GM21360 (cell line): ENCODE measurements around the gene WDR1.

Source experiments
- ATAC-seq: cut with Tn5 transposase; IDR thresholded peaks from one replicate; pipeline ENCODE4 v1.9.1; 2021; ENCODE audit warnings: mild to moderate bottlenecking, moderate library complexity; ENCODE audit not compliant: unreplicated experiment

Gene WDR1

GRCh38 chr4:10087152-10087791 lies 29.3 kb downstream of the WDR1 start:
- no peak for ATAC-seq

- ATAC-seq = no peak
These were observed 30.0 kb downstream of the WDR1 start for GRCh38 chr4:10086506-10087120.

DNA sequence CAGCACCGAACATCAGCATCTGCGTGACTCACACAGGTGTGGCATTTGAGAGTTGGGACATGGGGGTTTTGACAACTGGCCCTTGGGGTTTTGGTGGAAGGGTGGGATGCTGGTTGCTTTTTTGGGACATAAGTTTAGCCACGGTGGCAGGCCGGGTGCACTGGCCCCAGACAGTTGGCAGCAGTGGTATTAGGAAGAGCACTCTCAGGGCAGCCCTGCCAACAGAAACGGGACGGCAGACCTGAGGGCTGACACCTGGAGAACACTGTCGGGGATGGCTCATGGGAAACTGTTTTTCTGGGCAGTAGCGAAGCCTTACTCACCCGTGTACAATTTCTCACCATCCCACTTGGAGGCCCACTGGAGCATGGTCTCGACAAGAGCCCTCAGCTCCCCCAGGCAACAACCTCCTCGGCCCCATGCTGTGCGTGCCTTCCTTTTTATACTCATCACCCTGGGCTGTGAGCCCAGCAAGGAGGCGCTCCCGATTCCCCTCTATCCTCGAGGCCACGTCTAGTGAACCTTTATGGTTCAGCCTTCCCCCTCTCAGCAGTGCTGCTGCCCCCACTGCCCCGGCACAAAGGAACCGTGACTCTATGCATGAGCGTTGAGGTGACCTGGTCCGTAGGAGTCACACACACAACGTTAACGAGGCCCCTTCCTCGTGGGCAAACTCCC lies 30.6 kb downstream of the WDR1 start:
- ATAC-seq = no peak

- ATAC-seq = no peak
These were observed 31.2 kb downstream of the WDR1 start for GRCh38 chr4:10085386-10085785.

GRCh38 chr4:10084651-10085358 lies 31.8 kb downstream of the WDR1 start:
- no peak for ATAC-seq

- ATAC-seq = no peak
These were observed 32.5 kb downstream of the WDR1 start for GRCh38 chr4:10083861-10084641.

DNA sequence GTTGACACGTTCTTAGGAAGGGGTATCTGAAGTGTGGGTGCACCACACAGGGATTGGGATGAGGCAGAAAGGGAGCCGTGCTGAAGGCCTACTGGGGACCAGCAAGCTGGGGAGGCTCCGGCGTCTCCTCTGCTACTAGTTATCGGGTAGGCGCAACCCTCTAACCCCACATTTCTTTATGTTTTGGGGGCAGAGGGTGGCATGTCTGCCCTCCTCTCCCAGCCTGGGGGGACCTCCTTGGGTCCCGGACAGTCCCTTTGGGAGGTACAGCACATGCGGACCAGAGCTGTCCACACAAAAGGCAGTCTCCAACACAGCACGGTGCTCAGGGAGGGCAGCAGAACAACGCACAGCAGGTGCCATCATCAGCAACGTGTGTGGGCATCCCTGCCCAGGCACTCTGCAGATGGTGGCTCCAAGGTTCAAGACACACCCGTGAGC lies 33.2 kb downstream of the WDR1 start:
- ATAC-seq = no peak

DNA sequence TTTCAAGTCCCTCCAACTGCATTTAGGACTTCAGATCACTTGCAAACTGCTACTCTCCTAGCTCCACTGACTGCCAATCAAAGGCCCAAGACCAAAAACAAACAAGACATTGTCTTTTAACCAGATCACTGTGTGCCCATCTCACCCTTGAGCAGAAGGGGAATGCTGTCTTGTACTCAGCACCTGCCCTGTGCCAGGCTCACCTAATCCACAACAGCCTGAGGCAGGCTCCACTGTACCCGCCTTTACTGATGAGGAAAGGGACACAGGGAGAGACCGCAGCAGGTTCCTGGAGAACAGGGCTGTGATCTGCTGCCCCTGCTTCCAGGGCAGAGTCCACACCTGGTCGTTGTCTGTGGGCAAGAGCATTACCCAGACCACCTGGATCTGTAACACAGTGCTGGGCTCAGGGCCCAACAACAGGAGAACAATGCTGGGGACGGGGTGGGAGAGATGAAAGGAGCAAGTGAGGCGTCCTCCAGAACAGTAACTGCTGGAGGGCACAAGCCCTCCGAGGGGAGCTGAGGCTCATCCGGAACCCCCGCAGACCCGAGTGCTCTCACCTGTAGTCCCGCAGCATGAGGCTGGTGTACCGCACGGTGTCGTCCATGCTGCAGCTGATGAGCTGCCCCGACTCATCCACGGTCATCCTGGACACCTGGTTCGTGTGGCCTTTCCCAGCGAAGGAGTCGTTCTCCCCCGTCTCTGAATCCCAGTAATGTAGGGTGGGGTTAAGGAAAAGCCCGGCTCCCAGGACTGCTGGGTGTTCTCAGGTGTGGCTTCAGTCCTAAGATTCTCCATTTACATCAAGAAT lies 33.9 kb downstream of the WDR1 start:
- no peak for ATAC-seq

DNA sequence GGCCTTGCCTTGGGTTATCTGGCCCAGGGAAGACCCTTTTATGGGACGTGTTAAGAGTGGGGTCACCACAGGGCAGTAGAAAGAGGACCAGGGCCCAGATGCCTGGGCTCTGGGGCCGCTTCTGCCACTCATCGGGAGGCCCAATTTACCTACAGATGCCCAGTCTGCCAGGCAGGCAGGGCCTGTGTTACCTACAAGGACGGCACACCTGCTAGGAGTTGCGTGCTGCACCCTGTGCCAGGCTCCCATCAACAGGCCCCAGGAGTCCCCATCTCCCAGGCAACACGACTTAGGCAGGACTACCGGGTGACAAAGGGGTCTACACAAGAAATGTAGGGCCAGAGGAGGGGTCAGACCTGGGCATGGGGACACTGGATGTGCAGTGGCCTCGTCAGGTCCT lies 34.6 kb downstream of the WDR1 start:
- ATAC-seq = no peak

DNA sequence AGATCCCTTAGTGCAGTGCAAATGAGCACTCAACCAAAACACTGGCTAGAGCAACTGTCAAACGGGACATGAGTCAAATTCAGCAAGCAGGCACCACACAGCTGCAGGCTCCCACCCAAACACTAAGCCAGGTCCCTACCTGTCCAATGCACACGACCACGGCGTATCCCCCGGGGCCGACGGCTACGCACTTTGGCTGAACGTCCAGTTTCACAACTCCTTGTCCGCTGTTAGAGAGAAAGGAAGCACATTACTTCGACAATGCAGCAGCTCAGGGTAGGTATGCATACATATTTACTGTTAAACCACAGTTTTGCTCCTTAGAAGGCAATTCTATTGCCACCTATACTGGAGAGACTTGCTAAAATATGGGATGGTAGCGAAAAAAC lies 35.4 kb downstream of the WDR1 start:
- no peak for ATAC-seq

- ATAC-seq = no peak
These were observed 35.9 kb downstream of the WDR1 start for GRCh38 chr4:10080589-10081217.

DNA sequence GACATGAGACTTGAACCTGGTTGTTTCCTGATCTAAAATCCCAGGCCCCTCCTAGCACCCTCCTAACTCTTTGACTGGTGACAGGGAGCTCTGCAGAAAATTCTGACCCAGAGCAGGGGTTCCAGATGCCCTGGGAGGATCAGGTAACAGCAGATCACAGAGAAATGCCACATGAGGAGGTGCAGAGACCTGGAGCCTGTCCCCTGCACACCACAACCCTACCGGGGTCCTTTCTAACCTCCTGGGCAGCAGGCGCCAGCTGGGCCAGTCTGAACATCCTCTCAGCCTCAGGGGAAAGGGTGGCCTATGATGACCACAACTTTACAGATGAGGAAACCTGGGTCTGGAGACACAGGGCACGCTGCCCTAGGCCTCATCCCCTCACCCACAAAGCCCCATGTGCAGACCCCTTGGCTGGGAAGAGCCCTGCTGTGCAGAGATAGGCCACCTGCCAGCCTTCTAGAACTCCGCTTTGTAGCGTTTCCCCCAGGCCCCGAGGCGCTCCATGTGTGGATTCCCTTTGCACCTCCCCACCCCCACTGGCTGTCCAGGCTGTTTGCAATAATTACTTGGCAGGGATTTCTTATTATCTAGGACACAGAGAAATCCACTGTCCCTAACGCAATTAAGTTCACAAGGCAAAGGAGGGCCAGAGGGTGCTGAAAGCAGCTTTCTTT lies 36.5 kb downstream of the WDR1 start:
- ATAC-seq = no peak

GRCh38 chr4:10079256-10079655 lies 37.3 kb downstream of the WDR1 start:
- no peak for ATAC-seq

GRCh38 chr4:10078481-10079233 lies 37.9 kb downstream of the WDR1 start:
- no peak for ATAC-seq

DNA sequence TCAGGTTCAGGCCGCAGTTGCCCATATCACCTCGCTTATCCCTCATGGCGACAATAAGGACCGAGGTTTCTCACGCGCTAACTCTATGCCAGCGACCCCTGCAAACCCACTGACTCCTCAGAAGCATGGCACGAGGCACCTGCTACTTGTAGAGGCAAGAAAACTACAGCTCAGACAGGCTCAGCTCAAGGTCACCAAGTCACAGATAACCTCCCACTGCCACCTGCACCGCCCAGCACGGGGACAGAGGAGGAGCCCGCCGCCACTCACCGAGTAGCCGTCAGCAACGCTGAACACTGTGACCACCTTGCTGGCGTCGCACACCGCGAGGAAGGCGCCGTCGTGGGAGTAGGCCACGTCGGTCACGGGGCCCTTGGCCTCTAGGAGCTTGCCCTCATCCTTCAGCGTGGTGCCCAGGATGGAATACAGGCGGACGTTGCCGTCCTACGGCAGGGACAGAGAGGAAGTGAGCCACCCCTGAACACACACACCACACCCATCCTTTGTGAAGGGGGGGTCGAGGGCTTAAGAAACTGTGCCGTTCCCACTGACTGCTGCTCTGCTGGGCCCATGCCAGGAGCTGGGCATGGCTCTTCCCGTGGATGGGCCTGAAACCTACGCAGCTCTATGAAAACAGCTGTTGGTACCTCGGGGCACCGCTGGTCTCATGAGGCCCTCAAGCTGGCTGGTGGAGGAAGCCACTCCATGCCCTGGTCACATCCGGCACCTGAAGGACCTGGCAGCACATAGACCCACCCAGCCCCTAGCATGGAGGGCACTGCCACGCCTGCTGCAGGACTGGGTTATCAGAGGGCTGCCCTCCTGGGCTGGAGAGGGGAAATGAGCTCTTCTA lies 38.9 kb downstream of the WDR1 start:
- ATAC-seq = no peak

- ATAC-seq = no peak
These were observed 39.5 kb downstream of the WDR1 start for GRCh38 chr4:10077076-10077475.

- no peak for ATAC-seq
These were observed 40.6 kb downstream of the WDR1 start for GRCh38 chr4:10075953-10076391.
